Lung (tissue), 16 donors: ENCODE data around the gene SETDB1. TPM values are rescaled to one million over a fixed set of nuclear protein-coding genes. Genes with fewer than 3 reads are reported as not detected.
"Not testable (repeated sequence)": the region's sequence is repeated elsewhere in the genome, so short reads cannot be mapped to it uniquely, and the experiment has no call there.

Source experiments
- ATAC-seq: fragments of 200-7000 bp; cut with Tn5 transposase; one replicate; pipeline ENCODE4 v1.9.1; 2020; ENCODE audit warnings: moderate number of reproducible peaks; ENCODE audit not compliant: insufficient read depth, low FRiP score
- DNase-seq, 3 donors: peaks; one replicate each; pipeline ENCODE4 v3.0.0-alpha.2; 2013 to 2017
- H3K27ac ChIP-seq, 2 donors: one replicate each; pipeline ENCODE4 v1.5.1; 2013; ENCODE audit warnings: mild to moderate bottlenecking in 2 of 2, moderate library complexity in 2 of 2, control low read depth in 1 of 2, inconsistent platforms in 1 of 2, low read depth in 1 of 2, low read length in 1 of 2
- H3K27me3 ChIP-seq, 3 donors: one replicate each; pipeline ENCODE4 v1.5.1; 2013; ENCODE audit warnings: low read length in 2 of 3; ENCODE audit not compliant: control insufficient read depth in 3 of 3, insufficient read depth in 3 of 3
- H3K36me3 ChIP-seq, 4 donors: one replicate each; pipeline ENCODE4 v1.5.1; 2013; ENCODE audit warnings: low read length in 4 of 4, mild to moderate bottlenecking in 1 of 4, moderate library complexity in 1 of 4; ENCODE audit not compliant: control insufficient read depth in 4 of 4, insufficient read depth in 4 of 4
- H3K4me1 ChIP-seq, 5 donors: one replicate each; pipeline ENCODE4 v1.5.1; 2013; ENCODE audit warnings: low read length in 5 of 5, mild to moderate bottlenecking in 2 of 5, moderate library complexity in 1 of 5; ENCODE audit not compliant: control insufficient read depth in 5 of 5, insufficient read depth in 5 of 5
- H3K4me3 ChIP-seq: one replicate; pipeline ENCODE4 v1.5.1; 2013; ENCODE audit warnings: mild to moderate bottlenecking, control low read depth, moderate library complexity
- H3K9ac ChIP-seq, 2 donors: one replicate each; pipeline ENCODE4 v1.5.1; 2013; ENCODE audit warnings: low read length in 2 of 2, control low read depth in 1 of 2; ENCODE audit not compliant: insufficient read depth in 1 of 2
- H3K9me3 ChIP-seq, 4 donors: one replicate each; pipeline ENCODE4 v1.5.1; 2013; ENCODE audit warnings: low read length in 3 of 4, mild to moderate bottlenecking in 1 of 4, moderate library complexity in 1 of 4; ENCODE audit not compliant: control insufficient read depth in 4 of 4, insufficient read depth in 3 of 4
- WGBS, 2 donors: extraction: QIAGEN DNeasy Blood & Tissue Kit; methylation state at CpG; one replicate each; pipeline ENCODE4 v1.1.7; 2013; 5-methylcytosine and 5-hydroxymethylcytosine counted together
- long read RNA-seq, 5 donors: transcript quantifications; one replicate each; lab custom pipeline, GENCODE V29; 2026
- polyA plus RNA-seq, 2 donors: library from polyadenylated mRNA; stranded (reverse); fragments of 200-250 nt; gene quantifications; one replicate each; pipeline ENCODE4 v1.2.1, GENCODE V29; 2013
- total RNA-seq, 2 donors: library from RNA; depleted of rRNA in 1 of 2; stranded (reverse); fragments of >200 nt in 1 of 2; gene quantifications; one replicate each; pipeline ENCODE4 v1.2.1, GENCODE V29; 2014 to 2021
- TF ChIP-seq, protein P1 (sequence below): IDR thresholded peaks from 2 replicates; pipeline ENCODE4 v1.5.1; 2012; ENCODE audit warnings: mild to moderate bottlenecking; ENCODE audit errors: control extremely low read depth, extremely low read depth
- donor health status: control.
- donor health status: control.
- donor health status: Bipolar disorder and iron deficiency.
- donor health status: healthy.
- donor health status: DM: yes; HTN: yes; CAD: no.

SETDB1 gene
- total RNA-seq: 10 to 100 TPM; 40.7 to 56.2 TPM
- polyA plus RNA-seq: 10 to 100 TPM; 20.0 to 24.4 TPM
- long read RNA-seq, donor 1, partial matches to known transcripts: 16 of 18 reads
- long read RNA-seq, donor 1, other reads (novel, unspliced or antisense): 0 of 18 reads
- long read RNA-seq, donor 2, full-length matches to known transcripts: 3 of 39 reads
- long read RNA-seq, donor 2, partial matches to known transcripts: 26 of 39 reads
- long read RNA-seq, donor 2, other reads (novel, unspliced or antisense): 10 of 39 reads
- long read RNA-seq, donor 3, partial matches to known transcripts: 29 of 55 reads
- long read RNA-seq, donor 3, other reads (novel, unspliced or antisense): 22 of 55 reads
- long read RNA-seq, donor 4, partial matches to known transcripts: 9 of 10 reads
- long read RNA-seq, donor 4, other reads (novel, unspliced or antisense): 0 of 10 reads
- long read RNA-seq, donor 5, partial matches to known transcripts: 16 of 19 reads
- long read RNA-seq, donor 5, other reads (novel, unspliced or antisense): 0 of 19 reads

DNA sequence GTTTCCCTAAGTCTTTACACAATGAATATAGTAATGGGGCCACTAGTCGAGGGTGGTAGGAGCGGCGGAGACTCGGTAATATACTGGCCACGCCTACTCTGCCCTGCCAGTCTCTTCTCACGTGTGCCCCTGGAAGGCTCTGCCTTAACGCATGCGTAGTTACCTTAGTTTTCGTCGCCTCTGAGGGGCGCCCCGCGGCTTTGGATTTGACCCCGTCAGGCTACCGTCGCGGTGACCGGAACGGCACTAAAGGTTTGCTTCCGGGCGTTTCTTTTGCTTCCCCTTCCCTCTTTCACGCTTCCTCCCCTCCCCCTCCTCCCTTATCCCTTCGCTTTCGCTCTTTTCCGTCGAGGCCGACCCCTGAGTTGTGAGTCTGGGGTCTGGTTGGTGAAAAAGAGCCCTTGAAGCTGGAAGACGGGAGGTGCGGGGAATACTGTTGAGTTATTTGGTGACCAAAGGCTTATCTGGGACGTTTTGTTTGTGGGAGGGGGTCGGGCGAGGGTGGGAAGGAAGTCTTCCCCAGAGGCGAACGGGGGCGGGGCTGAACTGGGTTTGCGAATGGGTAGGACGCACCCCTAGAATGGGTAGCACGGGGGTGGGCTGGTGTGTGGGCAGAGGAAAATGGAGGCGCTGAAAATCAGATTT, at the start of gene SETDB1:
Gene SETDB1 (plus strand): TSS at position 267 of the 645 bp plus-strand sequence. CDS start 1,352 bp downstream, outside the sequence.
- Histone ChIP-seq H3K4me1 (peaks cover 0 to 9% (median 3%) of the 10 kb centered on the region in 5 donors), H3K9ac (peak within 1 kb of the TSS; percentile 78 to 80), H3K27me3 (no peaks in the 10 kb centered on the region), H3K36me3 (peaks cover 12 to 31% (median 20%) of the 10 kb centered on the region in 4 donors), H3K4me3 (peak within 1 kb of the TSS; percentile 71), H3K27ac (peak within 1 kb of the TSS; percentile 90 to 96), H3K9me3 (peaks cover 0 to 4% (median 1%) of the 10 kb centered on the region in 4 donors)
- DNase-seq: peak; percentile 98 to 99 (median 98)
- WGBS, 2 donors: 0 to 1% methylated on average over 39 of the region's 39 CpGs
- ATAC-seq: peak; percentile 95
- TF ChIP-seq, protein P1, sequence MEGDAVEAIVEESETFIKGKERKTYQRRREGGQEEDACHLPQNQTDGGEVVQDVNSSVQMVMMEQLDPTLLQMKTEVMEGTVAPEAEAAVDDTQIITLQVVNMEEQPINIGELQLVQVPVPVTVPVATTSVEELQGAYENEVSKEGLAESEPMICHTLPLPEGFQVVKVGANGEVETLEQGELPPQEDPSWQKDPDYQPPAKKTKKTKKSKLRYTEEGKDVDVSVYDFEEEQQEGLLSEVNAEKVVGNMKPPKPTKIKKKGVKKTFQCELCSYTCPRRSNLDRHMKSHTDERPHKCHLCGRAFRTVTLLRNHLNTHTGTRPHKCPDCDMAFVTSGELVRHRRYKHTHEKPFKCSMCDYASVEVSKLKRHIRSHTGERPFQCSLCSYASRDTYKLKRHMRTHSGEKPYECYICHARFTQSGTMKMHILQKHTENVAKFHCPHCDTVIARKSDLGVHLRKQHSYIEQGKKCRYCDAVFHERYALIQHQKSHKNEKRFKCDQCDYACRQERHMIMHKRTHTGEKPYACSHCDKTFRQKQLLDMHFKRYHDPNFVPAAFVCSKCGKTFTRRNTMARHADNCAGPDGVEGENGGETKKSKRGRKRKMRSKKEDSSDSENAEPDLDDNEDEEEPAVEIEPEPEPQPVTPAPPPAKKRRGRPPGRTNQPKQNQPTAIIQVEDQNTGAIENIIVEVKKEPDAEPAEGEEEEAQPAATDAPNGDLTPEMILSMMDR: no peak

DNA sequence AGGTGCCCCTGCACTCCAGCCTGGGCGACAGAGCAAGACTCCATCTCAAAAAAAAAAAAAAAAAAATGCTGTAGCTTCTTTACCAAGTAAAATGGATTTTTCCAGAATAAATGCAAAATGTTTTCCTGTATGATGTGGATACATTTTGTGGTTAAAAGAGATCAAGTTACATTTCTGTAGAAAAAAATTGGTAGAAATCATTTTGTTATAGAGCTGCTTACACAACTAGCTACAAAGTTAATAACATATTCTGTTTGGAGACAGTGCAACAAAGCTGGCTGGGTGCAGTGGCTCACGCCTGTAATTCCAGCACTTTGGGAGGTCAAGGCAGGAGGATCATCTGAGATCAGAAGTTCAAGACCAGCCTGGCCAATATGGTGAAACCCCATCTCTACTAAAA, 47.2 kb upstream of the SETDB1 start:
- WGBS, 2 donors: 96 to 100% methylated on average over 2 of the region's 2 CpGs
- not testable (repeated sequence) for H3K4me3 ChIP-seq, H3K36me3 ChIP-seq, ATAC-seq, H3K27ac ChIP-seq, DNase-seq, H3K9ac ChIP-seq, H3K9me3 ChIP-seq, H3K27me3 ChIP-seq
- H3K4me1 ChIP-seq: peaks cover 0 to 29% (median 7%) of the 10 kb centered on the region in 5 donors

GRCh38 chr1:150881331-150882070, 44.7 kb upstream of the SETDB1 start:
- peak overlapping the region in 1 of 2 donors; percentile 37 for H3K27ac ChIP-seq
- H3K9ac ChIP-seq: peak overlapping the region in 1 of 2 donors; percentile 57
- peaks cover 0 to 14% (median 0%) of the 10 kb centered on the region in 5 donors for H3K4me1 ChIP-seq
- no peak overlapping the region for H3K4me3 ChIP-seq
- peak; percentile 22 to 93 (median 88) for DNase-seq
- ATAC-seq: peak; percentile 38
- H3K9me3 ChIP-seq: no peaks in the 10 kb centered on the region
- H3K27me3 ChIP-seq: no peaks in the 10 kb centered on the region
- no peaks in the 10 kb centered on the region for H3K36me3 ChIP-seq
- 30 to 39% methylated on average over 2 of the region's 2 CpGs for WGBS, 2 donors
- TF ChIP-seq, protein P1: no peak

- WGBS, 2 donors: 90 to 94% methylated on average over 5 of the region's 5 CpGs
- H3K27me3 ChIP-seq, H3K36me3 ChIP-seq, H3K4me3 ChIP-seq, ATAC-seq, H3K9ac ChIP-seq, DNase-seq, H3K27ac ChIP-seq, H3K9me3 ChIP-seq: not testable (repeated sequence)
- peaks cover 0 to 14% (median 0%) of the 10 kb centered on the region in 5 donors for H3K4me1 ChIP-seq
Measured at GRCh38 chr1:150883121-150883520, 43.0 kb upstream of the SETDB1 start.
